H1 (cell line): ENCODE results near the gene DOHH. TPM values are rescaled to one million over a fixed set of nuclear protein-coding genes. Genes with fewer than 3 reads are reported as not detected.

Source experiments
- CTCF ChIA-PET: fragments of 300-600 bp; sonication (Branson Sonifier 250); formaldehyde crosslinking; loops from one replicate; lab custom pipeline; 2021; ENCODE audit not compliant: partially characterized antibody; lab: Charles Lee
- POLR2A ChIA-PET: fragments of 300-600 bp; sonication (Branson Sonifier 250); formaldehyde crosslinking; loops from one replicate; lab custom pipeline; 2021; ENCODE audit warnings: inconsistent platforms; ENCODE audit not compliant: partially characterized antibody; lab: Charles Lee
- DNase-seq, 2 experiments: peaks; one replicate each; pipeline versions ENCODE4 v3.0.0 to v3.0.0-alpha.2; 2010 to 2022; ENCODE audit warnings: low spot score in 2 of 2, low read depth in 1 of 2, mixed read lengths in 1 of 2
- FAIRE-seq: peaks from 2 replicates; lab custom pipeline; 2011; peaks lifted over from hg19 to GRCh38; lab: Jason Lieb, UNC
- H2AFZ ChIP-seq: 2 replicates; pipeline ENCODE4 v1.8.1; 2012; ENCODE audit warnings: low read length, inconsistent platforms
- H2AK5ac ChIP-seq: 2 replicates; pipeline ENCODE4 v1.6.1; 2013; ENCODE audit warnings: low read depth, low read length
- H2BK120ac ChIP-seq: replicated peaks from 2 replicates; pipeline ENCODE3; 2013; ENCODE audit warnings: low read depth, low read length, inconsistent platforms
- H2BK12ac ChIP-seq: 2 replicates; pipeline ENCODE4 v1.6.1; 2013; ENCODE audit warnings: low read depth, low read length
- H2BK15ac ChIP-seq: 2 replicates; pipeline ENCODE4 v1.6.1; 2013; ENCODE audit warnings: low read length
- H2BK20ac ChIP-seq: 2 replicates; pipeline ENCODE4 v1.6.1; 2013; ENCODE audit warnings: low read length
- H2BK5ac ChIP-seq: 2 replicates; pipeline ENCODE4 v1.6.1; 2013; ENCODE audit warnings: low read depth, low read length
- H3K14ac ChIP-seq: 2 replicates; pipeline ENCODE4 v1.6.1; 2013; ENCODE audit warnings: inconsistent platforms; ENCODE audit not compliant: insufficient read length
- H3K18ac ChIP-seq: 2 replicates; pipeline ENCODE4 v1.6.1; 2013; ENCODE audit warnings: low read length; ENCODE audit errors: extremely low read depth
- H3K23ac ChIP-seq: 2 replicates; pipeline ENCODE4 v1.6.1; 2013; ENCODE audit warnings: inconsistent platforms; ENCODE audit not compliant: insufficient read length
- H3K23me2 ChIP-seq: 2 replicates; pipeline ENCODE4 v1.6.1; 2013; ENCODE audit warnings: low read depth, low read length
- H3K27ac ChIP-seq: 2 replicates; pipeline ENCODE4 v1.6.1; 2011; ENCODE audit warnings: low read depth, low read length, inconsistent platforms
- H3K27me3 ChIP-seq, 4 experiments: replicated peaks in 1 of 4; 1 replicate in 1 of 4; 2 replicates in 3 of 4; pipeline versions ENCODE4 v1.6.1 to v1.8.1; 2011 to 2013; ENCODE audit warnings: low read length in 3 of 4, mild to moderate bottlenecking in 3 of 4, inconsistent platforms in 2 of 4, mixed read lengths in 2 of 4, moderate library complexity in 1 of 4; ENCODE audit not compliant: control insufficient read depth in 3 of 4, insufficient read depth in 3 of 4; ENCODE audit errors: extremely low read depth in 1 of 4
- H3K36me3 ChIP-seq, 4 experiments: 2 replicates each; pipeline versions ENCODE4 v1.6.1 to v1.8.1; 2011 to 2013; ENCODE audit warnings: mild to moderate bottlenecking in 4 of 4, low read length in 3 of 4, moderate library complexity in 2 of 4, control low read depth in 1 of 4, inconsistent platforms in 1 of 4; ENCODE audit not compliant: insufficient read depth in 4 of 4, control insufficient read depth in 2 of 4
- H3K4ac ChIP-seq: replicated peaks from 2 replicates; pipeline ENCODE3; 2013; ENCODE audit warnings: low read length, low read depth, mixed read lengths, inconsistent platforms; ENCODE audit not compliant: insufficient read length
- H3K4me1 ChIP-seq, 4 experiments: replicated peaks in 1 of 4; 1 replicate in 1 of 4; 2 replicates in 3 of 4; pipeline versions ENCODE4 v1.6.1 to v1.8.1; 2011 to 2013; ENCODE audit warnings: low read length in 3 of 4, inconsistent platforms in 2 of 4, mixed read lengths in 1 of 4; ENCODE audit not compliant: insufficient read depth in 4 of 4, control insufficient read depth in 3 of 4
- H3K4me2 ChIP-seq, 2 experiments: 2 replicates each; pipeline versions ENCODE4 v1.6.1 to v1.8.1; 2011 to 2013; ENCODE audit warnings: low read depth in 2 of 2, low read length in 2 of 2, control low read depth in 1 of 2, inconsistent platforms in 1 of 2, mild to moderate bottlenecking in 1 of 2; ENCODE audit not compliant: insufficient read depth in 1 of 2
- H3K4me3 ChIP-seq, 4 experiments: fragments of 200-600, 300-600 bp in 1 of 4; sonication (generic), shearing (Covaris generic), sonication (Bioruptor Twin) in 1 of 4; 2 replicates each; pipeline versions ENCODE4 v1.5.1 to v1.8.1; 2011 to 2016; ENCODE audit warnings: low read length in 4 of 4, low read depth in 3 of 4, control low read depth in 2 of 4, inconsistent platforms in 2 of 4, mild to moderate bottlenecking in 2 of 4, mixed read lengths in 1 of 4, moderate library complexity in 1 of 4; ENCODE audit not compliant: insufficient read depth in 2 of 4; ENCODE audit errors: extremely low read depth in 1 of 4
- H3K56ac ChIP-seq: replicated peaks from 2 replicates; pipeline ENCODE3; 2013; ENCODE audit warnings: low read depth, mild to moderate bottlenecking, mixed read lengths, low read length, inconsistent platforms; ENCODE audit not compliant: insufficient read length
- H3K79me1 ChIP-seq: 2 replicates; pipeline ENCODE4 v1.6.1; 2013; ENCODE audit warnings: low read depth, low read length, control low read depth
- H3K79me2 ChIP-seq, 2 experiments: 2 replicates each; pipeline versions ENCODE4 v1.6.1 to v1.8.1; 2012 to 2013; ENCODE audit warnings: low read length in 2 of 2, mild to moderate bottlenecking in 2 of 2, inconsistent platforms in 1 of 2; ENCODE audit not compliant: insufficient read depth in 2 of 2, control insufficient read depth in 1 of 2
- H3K9ac ChIP-seq, 4 experiments: replicated peaks in 1 of 4; 1 replicate in 1 of 4; 2 replicates in 3 of 4; pipeline versions ENCODE4 v1.6.1 to v1.8.1; 2011 to 2013; ENCODE audit warnings: low read depth in 3 of 4, low read length in 3 of 4, control low read depth in 2 of 4, mild to moderate bottlenecking in 2 of 4, moderate library complexity in 2 of 4, inconsistent platforms in 1 of 4; ENCODE audit errors: extremely low read depth in 1 of 4
- H3K9me3 ChIP-seq, 2 experiments: 2 replicates each; pipeline versions ENCODE4 v1.6.1 to v1.8.1; 2012 to 2013; ENCODE audit warnings: mild to moderate bottlenecking in 2 of 2, moderate library complexity in 2 of 2, control low read depth in 1 of 2, inconsistent platforms in 1 of 2, low read depth in 1 of 2, low read length in 1 of 2, mixed read lengths in 1 of 2; ENCODE audit not compliant: insufficient read depth in 2 of 2
- H4K20me1 ChIP-seq, 2 experiments: replicated peaks in 1 of 2; 2 replicates each; pipeline versions ENCODE3 to v1.8.1; 2011 to 2013; ENCODE audit warnings: inconsistent platforms in 2 of 2, low read length in 2 of 2, mild to moderate bottlenecking in 1 of 2; ENCODE audit not compliant: insufficient read depth in 2 of 2, control insufficient read depth in 1 of 2
- H4K5ac ChIP-seq: 2 replicates; pipeline ENCODE4 v1.6.1; 2013; ENCODE audit warnings: low read length, low read depth, mixed read lengths, inconsistent platforms; ENCODE audit not compliant: insufficient read length
- H4K8ac ChIP-seq: 2 replicates; pipeline ENCODE4 v1.8.0; 2013; ENCODE audit warnings: mild to moderate bottlenecking, moderate library complexity, low read length, inconsistent platforms; ENCODE audit not compliant: insufficient read depth; ENCODE audit errors: extremely low read depth
- H4K91ac ChIP-seq: replicated peaks from 2 replicates; pipeline ENCODE3; 2013; ENCODE audit warnings: low read length, mixed read lengths, inconsistent platforms; ENCODE audit not compliant: insufficient read length
- ATF3 ChIP-seq: IDR thresholded peaks from 2 replicates; pipeline ENCODE4 v1.6.1; 2011; ENCODE audit warnings: low read depth, mild to moderate bottlenecking, low read length; ENCODE audit not compliant: insufficient read depth
- BCL11A ChIP-seq, 2 experiments: IDR thresholded peaks; one replicate each; pipeline ENCODE4 v1.6.1; 2011; ENCODE audit warnings: low read depth in 2 of 2, low read length in 2 of 2, mild to moderate bottlenecking in 2 of 2
- CHD2 ChIP-seq: IDR thresholded peaks from 2 replicates; pipeline ENCODE4 v1.6.1; 2012; ENCODE audit warnings: low read length, improper control_type of control experiment
- CTCF ChIP-seq, 3 experiments: IDR thresholded peaks; 1 replicate in 2 of 3; 2 replicates in 1 of 3; pipeline versions ENCODE4 v1.5.1 to v1.6.1; 2011; ENCODE audit warnings: low read length in 3 of 3, mild to moderate bottlenecking in 3 of 3, inconsistent platforms in 2 of 3, low read depth in 1 of 3, moderate library complexity in 1 of 3; ENCODE audit not compliant: insufficient read depth in 1 of 3; ENCODE audit errors: control extremely low read depth in 1 of 3
- EZH2 ChIP-seq: fragments of 200-600 bp; sonication (generic); IDR thresholded peaks from 2 replicates; pipeline ENCODE4 v1.7.1; 2012; ENCODE audit warnings: low read depth, mild to moderate bottlenecking, moderate library complexity, low read length, inconsistent platforms; ENCODE audit not compliant: severe bottlenecking
- JUN ChIP-seq: IDR thresholded peaks from 2 replicates; pipeline ENCODE4 v1.6.1; 2011; ENCODE audit warnings: low read depth, mild to moderate bottlenecking, improper control_type of control experiment, low read length
- MAX ChIP-seq: IDR thresholded peaks from 2 replicates; pipeline ENCODE4 v1.6.1; 2012; ENCODE audit warnings: inconsistent platforms
- RBBP5 ChIP-seq: IDR thresholded peaks from 2 replicates; pipeline ENCODE4 v1.7.1; 2012; ENCODE audit warnings: low read depth, mild to moderate bottlenecking, inconsistent platforms, low read length, moderate library complexity, borderline replicate concordance
- RNF2 ChIP-seq: fragments of 200-900, 300-1000 bp; sonication (generic); IDR thresholded peaks from 2 replicates; pipeline ENCODE4 v1.7.1; 2016; ENCODE audit warnings: borderline replicate concordance, low read depth, mild to moderate bottlenecking, antibody characterized with exemption, low read length; ENCODE audit not compliant: poor library complexity, severe bottlenecking; ENCODE audit errors: missing control alignments
- TBP ChIP-seq: IDR thresholded peaks from 2 replicates; pipeline ENCODE4 v1.6.1; 2011; ENCODE audit warnings: low read depth, low read length, improper control_type of control experiment
- WGBS, 2 experiments: shearing (Covaris generic) in 1 of 2; methylation state at CpG; one replicate each; pipeline versions ENCODE4 v1.1.6 to v1.1.7; 2013 to 2015; ENCODE audit warnings: low lambda C conversion rate in 2 of 2, mixed read lengths in 2 of 2, inconsistent platforms in 1 of 2, low coverage in 1 of 2, missing lambda C conversion rate in 1 of 2; ENCODE audit not compliant: insufficient replicate concordance in 2 of 2, insufficient coverage in 1 of 2, insufficient read length in 1 of 2; ENCODE audit errors: extremely low coverage in 1 of 2, missing lambda C conversion rate in 1 of 2; 5-methylcytosine and 5-hydroxymethylcytosine counted together
- polyA plus RNA-seq, 7 experiments: library from polyadenylated mRNA; depleted of rRNA in 3 of 7; stranded (reverse) in 5 of 7; unstranded in 2 of 7; fragments of >200 nt in 5 of 7; fragments of 200-250 nt in 2 of 7; gene quantifications; 1 replicate in 5 of 7; 2 replicates in 1 of 7; 4 replicates in 1 of 7; pipeline versions ENCODE4 v1.2.1 to v1.2.3, GENCODE V29; 2011 to 2013; ENCODE audit warnings: missing spikeins in 2 of 7, mixed read lengths in 2 of 7
- total RNA-seq: library from RNA; stranded (reverse); fragmentation: NEBNext Ultra II Directional; extraction: Animal tissue kit (Norgen Biotek cat#: 25700); gene quantifications from 2 replicates; pipeline ENCODE4 v1.2.1, GENCODE V29; 2021

Gene DOHH
- total and polyA plus RNA-seq, 2 of the 8 experiments (the other 6 are each of a cell fraction or from before 2014, with no cell fraction given) = 7.3 to 17.7 TPM

- no peak overlapping the region for H2BK15ac ChIP-seq
- H3K27me3 ChIP-seq = no peaks in the 10 kb centered on the region
- no peak overlapping the region for H2BK120ac ChIP-seq
- H3K18ac ChIP-seq = no peak overlapping the region
- CTCF ChIA-PET = interaction anchor here (0.7 to 7.5 kb wide), 7 partner anchors 10 to 48 kb away, joined by 4 to 66 read pairs (median 28); partner anchors contain the start of gene MFSD12
- no peak overlapping the region for H3K23ac ChIP-seq
- H4K5ac ChIP-seq = no peak overlapping the region
- peaks cover 12 to 19% of the 10 kb centered on the region in 2 experiments for H4K20me1 ChIP-seq
- FAIRE-seq (no peak), DNase-seq (no peak)
- peaks cover 0 to 7% (median 1%) of the 10 kb centered on the region in 4 experiments; a peak in 2 of 8 replicates for H3K36me3 ChIP-seq
- peaks cover under 1 to 4% (median 2%) of the 10 kb centered on the region in 4 experiments; a peak in 6 of 7 replicates for H3K4me1 ChIP-seq
- no peak overlapping the region for H4K91ac ChIP-seq
- H3K79me1 ChIP-seq = no peaks in the 10 kb centered on the region
- no peak overlapping the region for H3K4ac ChIP-seq
- H3K9me3 ChIP-seq = no peaks in the 10 kb centered on the region
- H2BK5ac ChIP-seq = no peak overlapping the region
- H2AFZ ChIP-seq = no peak overlapping the region
- WGBS, 2 experiments = 81% methylated on average over 9 of the region's 9 CpGs; no CpG with 5 or more reads in 1 of the 2 experiments
- no peak overlapping the region for H3K56ac ChIP-seq
- H3K14ac ChIP-seq = no peak overlapping the region
- no peak overlapping the region for H2AK5ac ChIP-seq
- no peaks in the 10 kb centered on the region for H3K23me2 ChIP-seq
- no peaks in the 10 kb centered on the region for H3K79me2 ChIP-seq
- no peak overlapping the region for H3K4me2 ChIP-seq
- no peak overlapping the region for H2BK12ac ChIP-seq
- H3K4me3 ChIP-seq = no peak overlapping the region
- POLR2A ChIA-PET = interaction anchor here (2.0 kb wide), 1 partner anchor 13 kb away, joined by 8 read pairs; the partner anchor contains the start of gene MFSD12
- H4K8ac ChIP-seq = no peak overlapping the region
- no peak overlapping the region for H3K9ac ChIP-seq
- no peak overlapping the region for H2BK20ac ChIP-seq
- no peak overlapping the region for H3K27ac ChIP-seq
- TF ChIP-seq JUN (no peak), CHD2 (no peak), RBBP5 (no peak), RNF2 (no peak), EZH2 (no peak), MAX (no peak), CTCF (IDR thresholded peaks at IDR 0.05; ENCODE audit: control extremely low read depth in 1 of 3, insufficient read depth in 1 of 3, low read depth in 1 of 3, low read length in 3 of 3) (no peak), TBP (no peak), BCL11A (IDR thresholded peaks at IDR 0.05; ENCODE audit: low read depth in 2 of 2, low read length in 2 of 2) (no peak), ATF3 (no peak)
Observed at GRCh38 chr19:3544058-3544376, 43.5 kb upstream of the DOHH start.
